ENCODE results near the gene RAD51B.

DNA sequence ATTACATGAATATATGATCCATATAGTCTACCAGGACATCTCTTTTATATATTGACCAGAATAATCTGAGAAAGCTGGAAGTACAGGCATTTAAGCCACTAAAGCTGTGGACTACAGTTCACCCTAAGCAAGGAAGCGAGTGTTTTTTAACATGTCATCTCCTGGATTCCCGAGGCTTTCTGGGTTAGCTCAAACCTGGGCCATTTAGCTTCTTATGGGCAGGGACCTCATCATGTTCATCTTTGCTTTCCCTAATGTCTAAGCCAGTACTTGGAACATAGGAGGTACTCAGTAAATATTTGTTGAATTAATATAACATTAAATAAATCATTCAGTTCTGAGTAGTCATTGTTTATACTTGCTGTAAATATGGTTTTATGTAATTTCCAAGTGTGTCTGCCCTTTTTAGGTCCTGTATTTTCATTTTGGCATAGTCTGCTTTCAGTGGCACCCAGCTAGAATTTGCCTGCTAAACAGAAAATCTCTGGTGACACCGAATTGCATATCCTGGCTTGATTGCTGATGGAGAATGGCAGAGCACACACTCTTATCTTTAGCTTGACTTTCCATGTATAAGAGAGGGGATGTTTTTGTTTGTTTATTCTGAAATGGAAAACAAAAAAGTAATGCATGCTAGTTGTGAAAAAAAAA, 628.8 kb downstream of the RAD51B start:
- TF ChIP-seq CTCF (IDR thresholded peaks at IDR 0.05) (no peak), POLR2A (IDR thresholded peaks at IDR 0.05) (no peak)
